Gastrocnemius medialis (tissue), 4 donors: ENCODE results near the gene PDE3B.

Experiments used
- POLR2A ChIP-seq, 2 donors: fragments of 450-650 bp; IDR thresholded peaks; one replicate each; pipeline ENCODE4 v1.6.1; 2017; ENCODE audit warnings: antibody characterized with exemption in 2 of 2, mild to moderate bottlenecking in 2 of 2, moderate library complexity in 2 of 2
- TF ChIP-seq, protein P1 (sequence below), 5 experiments: fragments of 450-650 bp in 3 of 5; fragments of 200-600 bp in 2 of 5; sonication (generic) in 2 of 5; IDR thresholded peaks in 4 of 5; conservative IDR thresholded peaks in 1 of 5; 1 replicate in 4 of 5; 2 replicates in 1 of 5; pipeline ENCODE4 v1.5.1; 2016 to 2019; ENCODE audit warnings: antibody characterized with exemption in 5 of 5, mild to moderate bottlenecking in 3 of 5, moderate library complexity in 3 of 5

GRCh38 chr11:14784230-14784629 is 140.6 kb downstream of the PDE3B start:
- no peak for TF ChIP-seq POLR2A (IDR thresholded peaks at IDR 0.05)
- TF ChIP-seq, protein P1, sequence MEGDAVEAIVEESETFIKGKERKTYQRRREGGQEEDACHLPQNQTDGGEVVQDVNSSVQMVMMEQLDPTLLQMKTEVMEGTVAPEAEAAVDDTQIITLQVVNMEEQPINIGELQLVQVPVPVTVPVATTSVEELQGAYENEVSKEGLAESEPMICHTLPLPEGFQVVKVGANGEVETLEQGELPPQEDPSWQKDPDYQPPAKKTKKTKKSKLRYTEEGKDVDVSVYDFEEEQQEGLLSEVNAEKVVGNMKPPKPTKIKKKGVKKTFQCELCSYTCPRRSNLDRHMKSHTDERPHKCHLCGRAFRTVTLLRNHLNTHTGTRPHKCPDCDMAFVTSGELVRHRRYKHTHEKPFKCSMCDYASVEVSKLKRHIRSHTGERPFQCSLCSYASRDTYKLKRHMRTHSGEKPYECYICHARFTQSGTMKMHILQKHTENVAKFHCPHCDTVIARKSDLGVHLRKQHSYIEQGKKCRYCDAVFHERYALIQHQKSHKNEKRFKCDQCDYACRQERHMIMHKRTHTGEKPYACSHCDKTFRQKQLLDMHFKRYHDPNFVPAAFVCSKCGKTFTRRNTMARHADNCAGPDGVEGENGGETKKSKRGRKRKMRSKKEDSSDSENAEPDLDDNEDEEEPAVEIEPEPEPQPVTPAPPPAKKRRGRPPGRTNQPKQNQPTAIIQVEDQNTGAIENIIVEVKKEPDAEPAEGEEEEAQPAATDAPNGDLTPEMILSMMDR (IDR thresholded peaks at IDR 0.05 in 4 of 5, conservative IDR thresholded peaks at IDR 0.05 in 1 of 5) = no peak
